ENCODE data around the gene KNDC1. TPM values are rescaled to one million over a fixed set of nuclear protein-coding genes. Genes with fewer than 3 reads are reported as not detected.

Gene KNDC1
- total and polyA plus RNA-seq, 2 of the 4 experiments (the other 2 are of a cell fraction): 0.18 to 1.1 TPM

DNA sequence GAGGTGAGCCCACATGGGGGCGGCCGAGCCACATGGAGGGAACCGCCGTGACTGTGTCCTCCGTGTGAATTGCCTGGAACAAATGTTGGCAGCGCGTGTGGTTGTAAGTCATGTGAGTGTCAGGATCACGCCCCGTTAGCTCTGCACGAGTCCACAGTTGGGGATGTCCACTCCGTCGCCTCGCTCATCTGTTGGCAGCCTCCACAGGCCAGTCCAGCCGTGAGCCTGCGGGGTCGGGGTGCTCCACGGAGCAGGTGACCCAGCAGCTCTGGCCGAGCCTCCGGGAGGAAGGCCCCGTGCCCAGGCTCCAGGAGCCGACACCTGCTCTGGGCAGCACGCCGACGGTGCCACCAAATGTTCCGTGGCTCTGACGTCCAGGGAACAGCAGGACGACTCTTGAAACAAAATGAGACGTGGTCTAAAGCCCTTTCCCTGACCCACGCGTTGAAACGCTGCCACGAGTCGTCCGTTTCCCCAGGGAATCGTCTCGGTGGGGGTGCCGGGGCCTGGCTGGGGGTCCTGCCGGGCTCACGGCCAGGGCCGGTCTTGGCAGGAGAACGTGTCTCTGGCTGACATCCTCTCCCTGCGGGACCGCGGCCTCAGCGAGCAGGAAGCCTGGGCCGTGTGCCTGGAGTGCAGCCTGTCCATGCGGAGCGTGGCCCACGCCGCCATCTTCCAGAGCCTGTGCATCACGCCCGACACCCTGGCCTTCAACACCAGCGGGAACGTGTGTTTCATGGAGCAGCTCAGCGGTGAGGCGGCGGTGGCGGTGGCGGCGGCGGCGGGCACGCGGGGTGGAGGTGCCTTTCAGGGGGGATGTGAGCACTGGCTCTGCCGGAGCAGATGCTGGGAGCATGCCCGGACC is 7.0 kb downstream of the KNDC1 start (continued):
- no peak for TF ChIP-seq NFE2L2 (IDR thresholded peaks at IDR 0.05; ENCODE audit: low read depth, low read length)

DNA sequence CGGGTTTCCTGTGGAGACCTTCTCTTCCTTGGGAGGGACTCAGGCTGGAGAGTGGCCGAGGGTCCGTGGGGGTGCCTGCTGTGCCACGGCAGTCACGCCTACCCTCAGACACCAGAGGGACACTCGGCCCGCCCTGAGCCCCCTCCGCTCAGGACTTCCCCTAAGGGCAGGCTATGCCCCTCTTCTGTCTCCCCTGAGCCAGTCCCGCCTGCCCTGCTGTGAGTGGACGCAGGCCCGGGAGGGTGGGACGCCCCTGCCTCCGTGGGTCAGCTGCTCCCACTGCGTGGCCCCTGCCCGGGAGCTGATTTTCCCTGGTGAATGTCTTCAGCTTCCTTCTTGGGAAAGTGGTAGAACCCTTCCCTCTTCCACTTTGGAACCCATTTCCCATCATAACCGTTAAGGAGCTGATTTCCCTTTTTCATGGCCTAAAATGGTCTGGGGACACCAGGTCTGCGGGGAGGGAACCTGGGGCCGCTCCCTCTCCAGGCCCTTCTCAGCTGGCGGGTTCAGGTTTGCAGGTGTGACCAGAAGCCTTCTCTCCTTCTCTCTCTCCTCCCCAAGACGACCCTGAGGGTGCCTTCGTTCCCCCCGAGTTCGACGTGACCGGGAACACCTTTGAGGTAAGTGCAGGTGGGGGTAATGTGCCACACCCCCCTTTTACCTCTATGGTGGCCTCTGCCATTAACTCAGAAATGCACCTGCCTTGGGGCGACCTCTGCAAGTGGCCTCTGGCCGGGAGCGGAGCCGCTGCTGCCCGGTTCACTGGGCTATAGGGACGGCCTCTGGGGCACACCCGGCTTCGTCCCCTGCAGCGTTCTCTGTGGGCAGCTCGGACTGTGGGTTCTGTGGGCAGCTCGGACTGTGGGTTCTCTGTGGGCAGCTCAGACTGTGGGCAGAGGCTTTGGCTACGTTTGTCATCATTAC is 7.9 kb downstream of the KNDC1 start:
- in situ Hi-C loops (cut with MboI; ENCODE audit: low sequenced_read_pairs): no loop called here
- DNase-seq (no peak), ATAC-seq (ENCODE audit: low read depth) (no peak)
- POLR2A ChIA-PET (ENCODE audit: unreplicated experiment): no interaction called here
- BruUV-seq (replicated peaks): no TSS peak
- Histone ChIP-seq H3K56ac (ENCODE audit: extremely low read depth, insufficient read depth, low read length) (no peak overlapping the region), H3K4ac (ENCODE audit: low read depth, low read length) (no peak overlapping the region), H3K14ac (replicated peaks; ENCODE audit: low read depth, low read length) (no peak overlapping the region), H3K9me1 (ENCODE audit: insufficient read depth, low read length) (no peaks in the 10 kb centered on the region; the same call in 1 of the 2 replicates), H3K9ac (ENCODE audit: low read depth, low read length) (no peak overlapping the region), H3K27ac (ENCODE audit: insufficient read depth, low read length) (no peak overlapping the region), H3K9me3 (ENCODE audit: control insufficient read depth, insufficient read depth, low read length) (0 out of 2 replicates have a peak, but pooled peaks cover under 1% of the 10 kb centered on the region), H2BK120ac (ENCODE audit: low read depth, low read length) (no peak overlapping the region), H3K36me3 (ENCODE audit: control insufficient read depth, insufficient read depth, low read length) (peaks cover 2% of the 10 kb centered on the region; the same call in 1 of the 2 replicates), H3K79me1 (ENCODE audit: low read depth in 1 of 2, low read length in 2 of 2) (no peaks in the 10 kb centered on the region), H3K4me2 (ENCODE audit: low read depth, low read length) (no peak overlapping the region), H4K20me1 (ENCODE audit: insufficient read depth, low read length) (no peaks in the 10 kb centered on the region), H2BK15ac (ENCODE audit: low read depth, low read length) (no peak overlapping the region), H3K4me1 (ENCODE audit: control insufficient read depth, insufficient read depth, low read length) (no peaks in the 10 kb centered on the region), H2BK20ac (ENCODE audit: low read depth, low read length) (no peak overlapping the region), H2AK9ac (replicated peaks; ENCODE audit: low read depth, low read length, poor library complexity) (no peak overlapping the region), H2AFZ (replicated peaks; ENCODE audit: low read length, poor library complexity) (no peak overlapping the region), H4K8ac (ENCODE audit: low read depth in 2 of 2, low read length in 2 of 2) (no peak overlapping the region), H3K23ac (ENCODE audit: low read depth, low read length) (no peak overlapping the region), H3K18ac (ENCODE audit: low read depth, low read length) (no peak overlapping the region), H4K91ac (ENCODE audit: insufficient read depth, low read depth, low read length) (no peak overlapping the region), H3K4me3 (ENCODE audit: insufficient read depth, low read depth, low read length) (no peak overlapping the region), H2BK5ac (ENCODE audit: low read depth, low read length, poor library complexity, severe bottlenecking) (no peak overlapping the region), H3K27me3 (ENCODE audit: control insufficient read depth, insufficient read depth, low read length) (no peaks in the 10 kb centered on the region), H2AK5ac (ENCODE audit: low read depth, low read length) (no peak overlapping the region), H4K5ac (ENCODE audit: low read depth, low read length) (no peak overlapping the region)
- dilution Hi-C loops (cut with HindIII; ENCODE audit: low sequenced_read_pairs, unreplicated experiment): no loop called here
- 76% methylated on average over 15 of the region's 37 CpGs; no CpG with 5 or more reads in 1 of the 2 experiments for WGBS, 2 experiments (ENCODE audit: extremely low coverage in 2 of 2, insufficient read length in 1 of 2)
- CTCF ChIA-PET: no interaction called here
- intact Hi-C loops (cut with micrococcal nuclease): no loop called here
- no peak for TF ChIP-seq CHD1 (IDR thresholded peaks at IDR 0.05; ENCODE audit: low read depth, low read length)
- no peak for TF ChIP-seq MAFK (IDR thresholded peaks at IDR 0.05; ENCODE audit: low read depth, low read length)
- TF ChIP-seq, protein P1, sequence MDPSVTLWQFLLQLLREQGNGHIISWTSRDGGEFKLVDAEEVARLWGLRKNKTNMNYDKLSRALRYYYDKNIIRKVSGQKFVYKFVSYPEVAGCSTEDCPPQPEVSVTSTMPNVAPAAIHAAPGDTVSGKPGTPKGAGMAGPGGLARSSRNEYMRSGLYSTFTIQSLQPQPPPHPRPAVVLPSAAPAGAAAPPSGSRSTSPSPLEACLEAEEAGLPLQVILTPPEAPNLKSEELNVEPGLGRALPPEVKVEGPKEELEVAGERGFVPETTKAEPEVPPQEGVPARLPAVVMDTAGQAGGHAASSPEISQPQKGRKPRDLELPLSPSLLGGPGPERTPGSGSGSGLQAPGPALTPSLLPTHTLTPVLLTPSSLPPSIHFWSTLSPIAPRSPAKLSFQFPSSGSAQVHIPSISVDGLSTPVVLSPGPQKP (IDR thresholded peaks at IDR 0.05; ENCODE audit: borderline replicate concordance, low read depth, low read length): no peak
- no peak for TF ChIP-seq RAD21 (IDR thresholded peaks at IDR 0.05; ENCODE audit: low read length)
- no peak for TF ChIP-seq MXI1 (IDR thresholded peaks at IDR 0.05; ENCODE audit: borderline replicate concordance, low read depth, low read length)
- TF ChIP-seq RCOR1 (IDR thresholded peaks at IDR 0.05; ENCODE audit: insufficient replicate concordance, low read length): no peak
- TF ChIP-seq, protein P2, sequence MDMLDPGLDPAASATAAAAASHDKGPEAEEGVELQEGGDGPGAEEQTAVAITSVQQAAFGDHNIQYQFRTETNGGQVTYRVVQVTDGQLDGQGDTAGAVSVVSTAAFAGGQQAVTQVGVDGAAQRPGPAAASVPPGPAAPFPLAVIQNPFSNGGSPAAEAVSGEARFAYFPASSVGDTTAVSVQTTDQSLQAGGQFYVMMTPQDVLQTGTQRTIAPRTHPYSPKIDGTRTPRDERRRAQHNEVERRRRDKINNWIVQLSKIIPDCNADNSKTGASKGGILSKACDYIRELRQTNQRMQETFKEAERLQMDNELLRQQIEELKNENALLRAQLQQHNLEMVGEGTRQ (IDR thresholded peaks at IDR 0.05; ENCODE audit: low read depth, low read length): no peak
- TF ChIP-seq BHLHE40 (IDR thresholded peaks at IDR 0.05; ENCODE audit: low read depth, low read length): no peak
- no peak for TF ChIP-seq CEBPB (IDR thresholded peaks at IDR 0.05; ENCODE audit: low read depth, low read length)
- TF ChIP-seq NFE2L2 (IDR thresholded peaks at IDR 0.05; ENCODE audit: low read depth, low read length): no peak
- TF ChIP-seq RFX5 (IDR thresholded peaks at IDR 0.05; ENCODE audit: low read depth, low read length): no peak
- TF ChIP-seq SMC3 (IDR thresholded peaks at IDR 0.05; ENCODE audit: low read depth, low read length): no peak
- TF ChIP-seq POLR2A (IDR thresholded peaks at IDR 0.05; ENCODE audit: low read depth, low read length): no peak
